ENCODE results near the gene TOMM5.

DNA sequence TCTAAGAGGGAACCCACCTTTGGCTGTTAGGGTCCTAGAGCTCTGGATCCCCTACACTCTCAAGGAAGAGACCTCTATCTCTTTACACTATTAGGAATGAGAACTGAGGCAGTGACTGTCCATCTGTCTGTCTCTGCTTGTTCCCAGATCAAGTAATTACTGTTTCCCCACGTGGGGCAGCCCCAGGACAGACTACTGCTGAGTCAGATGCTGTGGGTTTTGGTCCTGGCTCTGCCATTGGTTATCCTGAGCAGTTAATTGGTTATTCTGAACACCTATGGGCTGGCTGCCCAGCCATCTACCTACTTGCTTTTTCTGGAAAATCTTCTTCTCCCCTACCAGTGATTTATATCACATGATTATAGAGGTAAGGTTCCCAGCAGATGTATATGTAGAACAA is 49.5 kb downstream of the TOMM5 start:
- TF ChIP-seq, protein P1, sequence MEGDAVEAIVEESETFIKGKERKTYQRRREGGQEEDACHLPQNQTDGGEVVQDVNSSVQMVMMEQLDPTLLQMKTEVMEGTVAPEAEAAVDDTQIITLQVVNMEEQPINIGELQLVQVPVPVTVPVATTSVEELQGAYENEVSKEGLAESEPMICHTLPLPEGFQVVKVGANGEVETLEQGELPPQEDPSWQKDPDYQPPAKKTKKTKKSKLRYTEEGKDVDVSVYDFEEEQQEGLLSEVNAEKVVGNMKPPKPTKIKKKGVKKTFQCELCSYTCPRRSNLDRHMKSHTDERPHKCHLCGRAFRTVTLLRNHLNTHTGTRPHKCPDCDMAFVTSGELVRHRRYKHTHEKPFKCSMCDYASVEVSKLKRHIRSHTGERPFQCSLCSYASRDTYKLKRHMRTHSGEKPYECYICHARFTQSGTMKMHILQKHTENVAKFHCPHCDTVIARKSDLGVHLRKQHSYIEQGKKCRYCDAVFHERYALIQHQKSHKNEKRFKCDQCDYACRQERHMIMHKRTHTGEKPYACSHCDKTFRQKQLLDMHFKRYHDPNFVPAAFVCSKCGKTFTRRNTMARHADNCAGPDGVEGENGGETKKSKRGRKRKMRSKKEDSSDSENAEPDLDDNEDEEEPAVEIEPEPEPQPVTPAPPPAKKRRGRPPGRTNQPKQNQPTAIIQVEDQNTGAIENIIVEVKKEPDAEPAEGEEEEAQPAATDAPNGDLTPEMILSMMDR (IDR thresholded peaks at IDR 0.05; ENCODE audit: low read depth, low read length, poor library complexity, severe bottlenecking): no peak
- no peak for TF ChIP-seq EZH2phosphoT487 (IDR thresholded peaks at IDR 0.05; ENCODE audit: borderline replicate concordance, low read length)
